ENCODE data around the gene MRGPRE.

Gene MRGPRE

DNA sequence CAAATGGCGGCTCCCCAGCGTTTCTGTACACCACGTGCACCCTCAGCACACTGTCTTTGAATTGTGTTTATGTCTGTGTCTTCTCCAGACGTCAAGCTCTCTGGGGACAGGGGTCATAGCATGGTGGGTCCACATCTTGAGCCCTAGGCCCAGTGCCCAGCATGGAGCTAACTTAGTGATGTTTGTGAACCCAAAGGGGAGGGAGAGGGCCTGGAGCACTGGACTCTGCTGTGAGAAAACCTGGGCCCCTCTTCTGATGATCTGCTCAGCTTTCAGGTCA is 17.9 kb downstream of the MRGPRE start:
- Histone ChIP-seq H3K4me1 (peaks cover 30% of the 10 kb centered on the region), H3K4me2 (no peak overlapping the region), H4K20me1 (no peaks in the 10 kb centered on the region), H3K27ac (no peak overlapping the region), H3K27me3 (no peaks in the 10 kb centered on the region), H3K4me3 (no peak overlapping the region), H3K9me3 (peaks cover 20% of the 10 kb centered on the region), H3K36me3 (no peaks in the 10 kb centered on the region), H3K9ac (no peak overlapping the region)
- TF ChIP-seq Cebpa-rat (IDR thresholded peaks at IDR 0.05) = no peak

DNA sequence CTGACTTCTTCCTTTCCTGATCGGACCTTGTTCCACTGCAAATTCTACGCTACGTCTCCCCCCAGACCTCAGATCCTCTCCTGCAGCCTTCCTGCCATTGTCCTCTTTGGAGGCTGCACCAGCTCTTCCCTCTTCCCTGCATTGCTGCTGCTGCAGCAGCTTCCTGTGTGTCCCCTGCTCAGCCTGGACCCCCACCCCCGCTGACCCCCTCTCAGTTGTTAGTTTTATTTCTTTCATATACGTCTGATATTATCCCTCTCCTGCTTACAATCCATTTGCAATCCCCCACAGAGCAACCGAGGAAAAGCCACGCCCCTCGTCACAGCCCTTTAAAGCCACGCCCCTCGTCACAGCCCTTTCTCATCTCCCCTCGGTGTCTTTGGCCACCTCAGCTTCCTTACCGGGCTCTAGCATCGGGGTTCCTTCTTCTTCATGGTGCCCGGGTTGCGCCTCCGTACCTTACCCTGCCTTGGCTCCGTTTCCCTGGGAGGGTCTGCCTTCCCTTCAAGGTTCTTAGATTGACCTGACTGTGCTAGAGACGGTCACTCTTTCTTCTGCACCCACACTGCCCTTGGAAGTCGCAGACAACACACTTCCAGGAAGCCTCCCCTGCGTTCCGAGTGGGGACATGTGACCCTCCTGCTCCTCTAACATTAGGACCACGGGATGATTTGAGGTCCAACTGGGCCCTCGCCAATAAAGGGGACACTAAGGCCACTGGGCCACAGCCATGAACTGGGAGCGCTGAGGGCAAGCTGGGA is 18.4 kb downstream of the MRGPRE start:
- no peaks in the 10 kb centered on the region for H4K20me1 ChIP-seq
- TF ChIP-seq Cebpa-rat (IDR thresholded peaks at IDR 0.05) = no peak
- peaks cover 20% of the 10 kb centered on the region for H3K9me3 ChIP-seq
- H3K27me3 ChIP-seq = no peaks in the 10 kb centered on the region
- H3K4me3 ChIP-seq = no peak overlapping the region
- H3K4me2 ChIP-seq = no peak overlapping the region
- H3K4me1 ChIP-seq = peaks cover 30% of the 10 kb centered on the region
- no peak overlapping the region for H3K9ac ChIP-seq
- H3K36me3 ChIP-seq = no peaks in the 10 kb centered on the region
- no peak overlapping the region for H3K27ac ChIP-seq

DNA sequence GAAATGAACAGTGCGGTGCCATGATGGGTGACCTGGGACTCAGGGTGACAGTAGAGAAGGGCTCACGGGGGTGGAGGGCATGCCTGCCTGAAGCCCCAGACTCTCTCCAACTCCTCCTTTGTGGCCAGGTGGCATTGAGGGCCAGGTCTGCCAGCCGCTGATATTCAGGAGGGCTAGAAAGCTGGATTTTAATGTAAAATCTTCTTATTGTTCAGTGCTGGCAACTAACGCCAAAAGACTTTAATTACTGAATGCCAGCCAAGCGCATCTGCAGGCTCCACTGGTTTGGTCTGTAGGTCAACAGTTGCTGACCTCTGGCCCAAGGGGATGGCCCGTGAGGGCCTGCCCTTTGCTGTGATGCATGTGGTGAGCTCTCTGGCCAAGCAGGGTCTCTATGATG is 23.9 kb downstream of the MRGPRE start:
- Histone ChIP-seq H3K9ac (no peak overlapping the region), H3K9me3 (peaks cover 20% of the 10 kb centered on the region), H3K4me1 (peaks cover 37% of the 10 kb centered on the region), H3K27ac (no peak overlapping the region), H3K4me2 (peak overlapping the region; percentile 43), H3K4me3 (no peak overlapping the region), H4K20me1 (peaks cover under 1% of the 10 kb centered on the region), H3K27me3 (peaks cover 23% of the 10 kb centered on the region), H3K36me3 (no peaks in the 10 kb centered on the region)
- TF ChIP-seq Cebpa-rat (IDR thresholded peaks at IDR 0.05) = no peak

DNA sequence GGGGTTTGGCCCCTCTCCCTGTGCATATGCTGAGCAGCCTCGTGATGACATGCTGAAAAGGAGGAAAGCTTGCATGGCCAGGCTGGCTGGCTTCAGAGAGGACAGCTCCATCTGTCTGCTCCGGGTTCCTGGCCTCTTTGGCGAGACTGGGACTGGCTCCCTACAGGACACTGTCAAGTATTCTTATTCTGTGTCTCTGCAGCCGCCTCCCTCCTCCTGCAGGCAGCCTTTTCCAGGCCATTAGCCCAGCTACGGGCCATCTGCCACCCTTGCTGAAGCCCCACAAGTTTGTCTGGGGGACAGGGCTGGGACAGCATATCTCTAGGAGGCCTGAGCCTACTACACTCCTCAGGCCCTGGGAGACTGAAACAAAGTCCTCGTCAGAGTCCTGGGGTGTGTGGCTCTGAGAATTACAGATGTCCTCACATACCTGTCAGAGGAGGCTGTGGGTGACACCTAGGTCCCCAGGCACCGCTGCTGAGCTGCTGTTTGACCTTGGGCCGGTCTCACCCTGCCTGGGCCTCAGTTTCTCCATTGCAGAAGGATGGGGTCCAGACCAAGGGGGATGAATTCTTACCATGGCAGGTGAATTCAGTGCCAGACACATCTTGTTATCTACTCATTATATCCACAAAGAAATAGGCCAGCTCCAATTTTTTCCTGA is 24.6 kb downstream of the MRGPRE start:
- Histone ChIP-seq H3K4me1 (peaks cover 43% of the 10 kb centered on the region), H3K36me3 (no peaks in the 10 kb centered on the region), H3K9me3 (peaks cover 20% of the 10 kb centered on the region), H3K27me3 (peaks cover 29% of the 10 kb centered on the region), H3K4me2 (no peak overlapping the region), H3K9ac (no peak overlapping the region), H4K20me1 (peaks cover 7% of the 10 kb centered on the region), H3K4me3 (no peak overlapping the region), H3K27ac (no peak overlapping the region)
- TF ChIP-seq Cebpa-rat (IDR thresholded peaks at IDR 0.05) = no peak

DNA sequence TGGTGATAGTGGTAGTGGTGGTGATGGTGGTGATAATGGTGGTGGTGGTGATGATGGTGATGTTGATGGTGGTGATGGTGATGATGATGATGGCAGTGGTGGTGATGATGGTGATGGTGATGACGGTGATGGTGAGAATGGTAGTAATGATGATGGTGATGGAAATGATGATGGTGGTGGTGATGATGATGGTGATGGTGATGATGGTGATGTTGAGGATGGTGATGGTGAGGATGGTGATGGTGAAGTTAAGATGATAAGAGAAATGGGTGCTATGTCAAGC is 25.4 kb downstream of the MRGPRE start:
- Histone ChIP-seq H3K27me3 (peaks cover 37% of the 10 kb centered on the region), H3K4me2 (no peak overlapping the region), H4K20me1 (peaks cover 15% of the 10 kb centered on the region), H3K36me3 (no peaks in the 10 kb centered on the region), H3K27ac (no peak overlapping the region), H3K4me3 (no peak overlapping the region), H3K9ac (no peak overlapping the region), H3K9me3 (peaks cover 18% of the 10 kb centered on the region), H3K4me1 (peaks cover 46% of the 10 kb centered on the region)
- TF ChIP-seq Cebpa-rat (IDR thresholded peaks at IDR 0.05) = no peak

GRCh38 chr11:3206156-3206921 is 25.9 kb downstream of the MRGPRE start:
- no peak overlapping the region; the same call in 1 of the 2 replicates for H3K4me2 ChIP-seq
- no peak overlapping the region for H3K9ac ChIP-seq
- H3K4me1 ChIP-seq = peaks cover 46% of the 10 kb centered on the region
- peaks cover 13% of the 10 kb centered on the region for H3K9me3 ChIP-seq
- H4K20me1 ChIP-seq = peaks cover 15% of the 10 kb centered on the region
- no peaks in the 10 kb centered on the region for H3K36me3 ChIP-seq
- peaks cover 42% of the 10 kb centered on the region for H3K27me3 ChIP-seq
- H3K4me3 ChIP-seq = no peak overlapping the region
- no peak for TF ChIP-seq Cebpa-rat (IDR thresholded peaks at IDR 0.05)
- no peak overlapping the region for H3K27ac ChIP-seq

DNA sequence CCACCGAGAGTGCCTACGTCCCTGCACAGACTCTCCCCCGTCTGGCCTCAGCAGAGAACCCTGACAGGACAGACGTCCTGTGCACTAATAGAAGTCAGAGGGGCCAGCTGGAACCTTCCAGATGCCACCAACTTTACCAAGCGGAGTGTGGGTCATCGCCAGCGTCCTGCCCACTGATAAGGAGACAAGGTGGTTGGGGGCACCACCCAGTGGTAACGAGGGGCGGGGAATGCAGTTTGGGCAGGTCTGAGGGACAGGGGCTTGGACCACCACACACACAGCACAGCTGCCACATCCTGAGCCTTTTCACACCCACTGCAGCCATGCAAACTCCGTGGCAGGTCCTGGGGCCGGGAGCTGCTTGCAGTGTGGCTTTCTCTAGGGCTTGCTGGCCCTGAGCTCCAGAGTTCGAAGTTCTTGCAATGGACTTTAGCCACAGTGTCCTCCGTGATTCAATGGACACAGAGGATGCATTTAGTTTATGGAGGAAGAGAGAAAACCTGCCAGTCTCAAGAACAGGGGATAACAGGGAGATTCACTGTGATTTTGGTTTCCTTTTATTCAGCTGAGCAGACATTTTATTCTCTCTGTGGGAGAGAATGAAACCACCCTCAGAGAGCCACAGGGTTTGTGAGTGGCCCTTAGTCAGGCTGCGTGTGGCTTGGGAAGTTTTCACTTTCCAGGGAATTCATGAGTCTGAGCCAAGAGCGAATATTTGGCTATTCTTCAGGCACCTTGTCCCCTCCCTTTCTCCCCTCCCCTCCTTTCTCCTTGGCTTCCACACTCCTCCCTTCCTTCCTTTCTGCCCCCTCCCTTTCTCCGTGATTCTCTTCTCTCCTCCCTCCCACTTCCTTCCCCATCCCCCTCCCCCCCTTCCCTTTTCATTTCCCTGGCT is 26.7 kb downstream of the MRGPRE start:
- H3K4me2 ChIP-seq = peak overlapping the region; percentile 13; the same call in 1 of the 2 replicates
- no peak overlapping the region for H3K9ac ChIP-seq
- H3K36me3 ChIP-seq = no peaks in the 10 kb centered on the region
- H3K4me1 ChIP-seq = peaks cover 46% of the 10 kb centered on the region
- peaks cover 5% of the 10 kb centered on the region for H3K9me3 ChIP-seq
- no peak overlapping the region for H3K27ac ChIP-seq
- H4K20me1 ChIP-seq = peaks cover 15% of the 10 kb centered on the region
- peaks cover 51% of the 10 kb centered on the region for H3K27me3 ChIP-seq
- no peak for TF ChIP-seq Cebpa-rat (IDR thresholded peaks at IDR 0.05)
- no peak overlapping the region for H3K4me3 ChIP-seq

DNA sequence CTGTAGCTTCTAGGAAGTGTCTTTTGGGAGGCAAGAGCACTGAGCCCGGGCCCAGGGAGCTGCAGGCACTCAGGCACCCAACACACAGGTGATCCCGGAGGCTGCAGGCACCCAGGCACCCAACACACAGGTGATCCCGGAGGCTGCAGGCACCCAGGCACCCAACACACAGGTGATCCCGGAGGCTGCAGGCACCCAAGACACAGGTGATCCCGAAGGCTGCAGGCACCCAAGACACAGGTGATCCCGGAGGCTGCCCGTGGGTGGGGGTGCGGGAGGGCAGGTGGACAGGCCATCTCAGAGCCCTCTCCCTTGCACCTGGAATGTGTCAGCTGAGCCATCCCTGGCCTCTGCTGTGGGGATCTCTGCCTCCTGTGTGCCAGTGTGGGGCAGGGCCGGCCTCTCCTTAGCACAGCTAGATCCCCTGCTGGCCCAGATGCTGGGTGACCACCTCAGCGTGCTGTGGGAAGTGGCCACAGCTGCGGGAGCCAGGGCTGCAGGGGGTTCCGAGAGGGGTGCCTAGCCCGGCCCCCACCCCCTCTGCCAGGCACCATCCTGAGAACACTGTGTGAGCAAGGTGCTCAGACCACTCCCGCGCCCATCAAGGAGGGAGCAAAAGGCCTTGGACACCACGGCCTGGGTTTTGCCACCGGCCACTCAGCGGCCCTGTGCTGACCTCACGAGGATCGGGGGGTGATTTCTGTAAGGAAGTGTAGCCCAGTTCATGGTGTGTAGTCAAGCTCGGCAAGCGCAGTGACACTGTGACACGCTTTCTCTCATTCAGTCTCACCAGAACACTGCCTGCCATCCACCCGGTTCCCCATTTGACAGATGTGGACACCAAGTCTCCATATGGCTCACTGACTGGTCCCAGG is 27.8 kb downstream of the MRGPRE start:
- TF ChIP-seq Cebpa-rat (IDR thresholded peaks at IDR 0.05) = no peak
- Histone ChIP-seq H3K4me1 (peaks cover 42% of the 10 kb centered on the region), H3K9ac (no peak overlapping the region), H4K20me1 (peaks cover 15% of the 10 kb centered on the region), H3K9me3 (no peaks in the 10 kb centered on the region), H3K27ac (no peak overlapping the region), H3K36me3 (no peaks in the 10 kb centered on the region), H3K4me2 (no peak overlapping the region), H3K27me3 (peaks cover 51% of the 10 kb centered on the region), H3K4me3 (no peak overlapping the region)

Data from BLaER1 (cell line).